Measurements from ENCODE around the gene COL5A2. TPM values are rescaled to one million over a fixed set of nuclear protein-coding genes. Genes with fewer than 3 reads are reported as not detected.

The COL5A2 gene
- total and polyA plus RNA-seq, 9 of the 15 experiments (the other 6 are each of a cell fraction or from before 2014, with no cell fraction given): 0.01 to 0.54 (median 0.19) TPM

DNA sequence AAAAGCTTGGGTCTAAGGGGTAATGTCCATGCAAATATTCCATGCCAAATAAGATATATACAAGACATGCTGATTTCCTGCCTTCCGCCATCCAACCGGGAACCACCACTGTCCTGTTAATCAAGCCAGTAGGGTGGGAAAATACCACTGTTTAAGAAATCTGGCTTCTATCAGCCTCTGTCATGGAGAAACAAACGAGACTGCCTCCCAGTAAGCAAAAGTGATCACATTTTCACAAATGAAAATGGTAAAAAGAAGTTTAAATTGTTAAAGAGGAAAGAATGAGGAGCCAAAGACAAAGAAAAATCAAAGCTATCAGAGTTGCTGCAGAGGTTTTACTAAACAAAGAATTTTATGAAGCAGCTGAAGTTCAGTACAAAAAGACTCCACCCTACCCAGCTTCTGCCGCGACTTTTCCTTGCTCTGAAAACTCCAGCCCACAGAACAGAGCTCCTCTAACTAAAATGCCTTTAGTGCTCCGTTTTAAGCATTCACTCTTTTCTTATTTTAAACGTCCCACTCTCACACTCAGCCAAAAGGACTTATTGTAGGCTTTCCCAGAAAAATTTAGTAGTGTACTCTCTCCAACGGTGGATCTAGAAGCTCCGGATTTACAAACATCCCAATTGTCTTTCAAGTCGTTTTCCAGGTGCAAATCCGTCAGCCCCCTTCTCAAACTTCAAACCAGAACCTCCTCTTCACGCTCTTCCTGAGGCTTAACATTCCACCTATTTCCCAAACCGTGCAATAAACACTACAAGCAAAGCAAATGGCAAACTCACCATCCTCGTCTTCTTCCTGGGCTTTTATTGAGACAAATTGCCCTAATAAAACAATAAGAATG lies 613 bp downstream of the COL5A2 start (continued):
- TF ChIP-seq, protein P1, sequence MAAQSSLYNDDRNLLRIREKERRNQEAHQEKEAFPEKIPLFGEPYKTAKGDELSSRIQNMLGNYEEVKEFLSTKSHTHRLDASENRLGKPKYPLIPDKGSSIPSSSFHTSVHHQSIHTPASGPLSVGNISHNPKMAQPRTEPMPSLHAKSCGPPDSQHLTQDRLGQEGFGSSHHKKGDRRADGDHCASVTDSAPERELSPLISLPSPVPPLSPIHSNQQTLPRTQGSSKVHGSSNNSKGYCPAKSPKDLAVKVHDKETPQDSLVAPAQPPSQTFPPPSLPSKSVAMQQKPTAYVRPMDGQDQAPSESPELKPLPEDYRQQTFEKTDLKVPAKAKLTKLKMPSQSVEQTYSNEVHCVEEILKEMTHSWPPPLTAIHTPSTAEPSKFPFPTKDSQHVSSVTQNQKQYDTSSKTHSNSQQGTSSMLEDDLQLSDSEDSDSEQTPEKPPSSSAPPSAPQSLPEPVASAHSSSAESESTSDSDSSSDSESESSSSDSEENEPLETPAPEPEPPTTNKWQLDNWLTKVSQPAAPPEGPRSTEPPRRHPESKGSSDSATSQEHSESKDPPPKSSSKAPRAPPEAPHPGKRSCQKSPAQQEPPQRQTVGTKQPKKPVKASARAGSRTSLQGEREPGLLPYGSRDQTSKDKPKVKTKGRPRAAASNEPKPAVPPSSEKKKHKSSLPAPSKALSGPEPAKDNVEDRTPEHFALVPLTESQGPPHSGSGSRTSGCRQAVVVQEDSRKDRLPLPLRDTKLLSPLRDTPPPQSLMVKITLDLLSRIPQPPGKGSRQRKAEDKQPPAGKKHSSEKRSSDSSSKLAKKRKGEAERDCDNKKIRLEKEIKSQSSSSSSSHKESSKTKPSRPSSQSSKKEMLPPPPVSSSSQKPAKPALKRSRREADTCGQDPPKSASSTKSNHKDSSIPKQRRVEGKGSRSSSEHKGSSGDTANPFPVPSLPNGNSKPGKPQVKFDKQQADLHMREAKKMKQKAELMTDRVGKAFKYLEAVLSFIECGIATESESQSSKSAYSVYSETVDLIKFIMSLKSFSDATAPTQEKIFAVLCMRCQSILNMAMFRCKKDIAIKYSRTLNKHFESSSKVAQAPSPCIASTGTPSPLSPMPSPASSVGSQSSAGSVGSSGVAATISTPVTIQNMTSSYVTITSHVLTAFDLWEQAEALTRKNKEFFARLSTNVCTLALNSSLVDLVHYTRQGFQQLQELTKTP (IDR thresholded peaks at IDR 0.05; ENCODE audit: low read depth in 1 of 2, partially characterized antibody in 2 of 2): no peak
- TF ChIP-seq NELFE (IDR thresholded peaks at IDR 0.05; ENCODE audit: insufficient read depth, insufficient read length) (no peak), RBM17 (IDR thresholded peaks at IDR 0.05; ENCODE audit: borderline replicate concordance, low read depth, low read length) (no peak), POLR2H (tag; IDR thresholded peaks at IDR 0.05; ENCODE audit: low read depth) (no peak), HNRNPH1 (optimal IDR thresholded peaks at IDR 0.05; ENCODE audit: low read depth, low read length) (no peak), MTF1 (CRISPR knock-in tag; IDR thresholded peaks at IDR 0.05; ENCODE audit: borderline replicate concordance) (no peak), ZNF583 (CRISPR knock-in tag; IDR thresholded peaks at IDR 0.05) (no peak), SMAD4 (CRISPR knock-in tag; conservative IDR thresholded peaks at IDR 0.05) (no peak), MAZ (CRISPR knock-in tag; conservative IDR thresholded peaks at IDR 0.05 in 1 of 2, IDR thresholded peaks at IDR 0.05 in 1 of 2) (no peak), RHOXF2B (CRISPR knock-in tag; conservative IDR thresholded peaks at IDR 0.05) (no peak)
- TF ChIP-seq, protein P2, sequence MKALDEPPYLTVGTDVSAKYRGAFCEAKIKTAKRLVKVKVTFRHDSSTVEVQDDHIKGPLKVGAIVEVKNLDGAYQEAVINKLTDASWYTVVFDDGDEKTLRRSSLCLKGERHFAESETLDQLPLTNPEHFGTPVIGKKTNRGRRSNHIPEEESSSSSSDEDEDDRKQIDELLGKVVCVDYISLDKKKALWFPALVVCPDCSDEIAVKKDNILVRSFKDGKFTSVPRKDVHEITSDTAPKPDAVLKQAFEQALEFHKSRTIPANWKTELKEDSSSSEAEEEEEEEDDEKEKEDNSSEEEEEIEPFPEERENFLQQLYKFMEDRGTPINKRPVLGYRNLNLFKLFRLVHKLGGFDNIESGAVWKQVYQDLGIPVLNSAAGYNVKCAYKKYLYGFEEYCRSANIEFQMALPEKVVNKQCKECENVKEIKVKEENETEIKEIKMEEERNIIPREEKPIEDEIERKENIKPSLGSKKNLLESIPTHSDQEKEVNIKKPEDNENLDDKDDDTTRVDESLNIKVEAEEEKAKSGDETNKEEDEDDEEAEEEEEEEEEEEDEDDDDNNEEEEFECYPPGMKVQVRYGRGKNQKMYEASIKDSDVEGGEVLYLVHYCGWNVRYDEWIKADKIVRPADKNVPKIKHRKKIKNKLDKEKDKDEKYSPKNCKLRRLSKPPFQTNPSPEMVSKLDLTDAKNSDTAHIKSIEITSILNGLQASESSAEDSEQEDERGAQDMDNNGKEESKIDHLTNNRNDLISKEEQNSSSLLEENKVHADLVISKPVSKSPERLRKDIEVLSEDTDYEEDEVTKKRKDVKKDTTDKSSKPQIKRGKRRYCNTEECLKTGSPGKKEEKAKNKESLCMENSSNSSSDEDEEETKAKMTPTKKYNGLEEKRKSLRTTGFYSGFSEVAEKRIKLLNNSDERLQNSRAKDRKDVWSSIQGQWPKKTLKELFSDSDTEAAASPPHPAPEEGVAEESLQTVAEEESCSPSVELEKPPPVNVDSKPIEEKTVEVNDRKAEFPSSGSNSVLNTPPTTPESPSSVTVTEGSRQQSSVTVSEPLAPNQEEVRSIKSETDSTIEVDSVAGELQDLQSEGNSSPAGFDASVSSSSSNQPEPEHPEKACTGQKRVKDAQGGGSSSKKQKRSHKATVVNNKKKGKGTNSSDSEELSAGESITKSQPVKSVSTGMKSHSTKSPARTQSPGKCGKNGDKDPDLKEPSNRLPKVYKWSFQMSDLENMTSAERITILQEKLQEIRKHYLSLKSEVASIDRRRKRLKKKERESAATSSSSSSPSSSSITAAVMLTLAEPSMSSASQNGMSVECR (CRISPR knock-in tag; IDR thresholded peaks at IDR 0.05): no peak
- TF ChIP-seq, protein P3, sequence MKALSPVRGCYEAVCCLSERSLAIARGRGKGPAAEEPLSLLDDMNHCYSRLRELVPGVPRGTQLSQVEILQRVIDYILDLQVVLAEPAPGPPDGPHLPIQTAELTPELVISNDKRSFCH (CRISPR knock-in tag; IDR thresholded peaks at IDR 0.05): no peak
- TF ChIP-seq, protein P3 (tag; IDR thresholded peaks at IDR 0.05): no peak
